Stimulated activated CD4-positive, alpha-beta T cell treated with anti-CD3 and anti-CD28 coated beads, Interleukin-12 subunit alpha, Interleukin-12 subunit beta, amount 100 ng/mL, for 4 hours (primary cell): ENCODE data around the gene DOCK9.

ENCODE experiments used
- DNase-seq: peaks from one replicate; pipeline ENCODE4 v3.0.0-alpha.2; 2020

The DOCK9 gene

GRCh38 chr13:98842070-98842469, 135.8 kb downstream of the DOCK9 start:
- no peak for DNase-seq

- peak; percentile 42 for DNase-seq
Measured at GRCh38 chr13:98839856-98840769, 137.8 kb downstream of the DOCK9 start.

DNA sequence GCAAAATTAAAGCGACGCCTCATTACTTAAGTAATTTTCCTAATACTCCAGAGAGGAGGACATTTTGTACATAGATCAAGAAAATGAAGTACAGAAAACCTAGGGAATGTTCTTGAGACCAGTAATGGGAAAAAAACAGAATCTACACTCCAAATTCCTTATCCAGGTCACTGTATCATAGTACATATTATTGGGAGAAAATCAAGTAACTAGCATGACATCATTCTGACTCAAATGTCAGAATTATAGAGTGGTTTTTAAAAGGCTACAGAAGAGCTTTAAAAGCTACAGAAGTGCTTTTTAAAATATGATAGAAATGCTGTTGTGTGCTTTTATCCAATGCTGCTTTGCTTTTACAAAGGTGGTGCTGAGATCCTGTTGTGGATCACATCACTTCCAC, 139.1 kb downstream of the DOCK9 start:
- DNase-seq = no peak

GRCh38 chr13:98837896-98838295, 140.0 kb downstream of the DOCK9 start:
- DNase-seq = no peak

DNA sequence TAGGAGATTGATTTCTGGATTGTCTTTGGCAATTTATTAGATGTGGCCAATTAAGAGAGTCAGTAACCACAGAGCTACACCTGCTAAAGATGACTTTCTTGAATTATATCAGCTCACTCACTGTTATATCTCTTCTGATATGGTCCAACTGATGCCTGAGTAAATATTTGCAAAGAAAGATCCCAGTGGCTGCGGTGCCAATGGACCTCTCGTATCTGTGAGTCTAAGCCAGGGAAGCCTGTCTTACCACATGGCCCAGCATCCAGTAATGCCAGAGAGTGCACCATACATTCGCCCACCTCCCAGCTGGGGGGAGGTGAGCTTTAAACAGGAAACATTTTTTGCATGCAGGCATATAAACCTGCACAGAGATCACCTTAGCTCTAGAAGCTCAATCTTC, 142.7 kb downstream of the DOCK9 start:
- no peak for DNase-seq

- no peak for DNase-seq
Measured at GRCh38 chr13:98834254-98834960, 143.5 kb downstream of the DOCK9 start.

DNA sequence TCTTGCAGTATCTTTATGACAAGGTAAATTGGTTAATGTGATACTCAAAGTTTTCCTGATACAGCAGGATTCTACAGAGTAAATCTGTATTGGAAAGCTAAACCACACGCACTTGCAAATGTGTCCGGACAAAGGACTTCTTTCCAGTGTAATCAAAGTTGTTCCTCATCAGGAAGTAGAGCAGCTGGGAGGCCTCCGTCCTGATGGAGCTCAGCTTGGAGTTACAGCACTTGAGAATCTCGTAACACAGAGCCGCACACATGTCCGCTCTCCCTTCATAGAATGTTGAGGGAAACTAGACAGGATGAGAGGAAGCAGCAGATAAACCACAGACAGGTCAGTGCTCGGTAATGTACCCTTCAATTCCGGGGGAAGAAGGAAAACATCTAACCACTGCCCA, 146.6 kb downstream of the DOCK9 start:
- DNase-seq = no peak

GRCh38 chr13:98829541-98829940, 148.3 kb downstream of the DOCK9 start:
- no peak for DNase-seq

- DNase-seq = no peak
Measured at GRCh38 chr13:98828614-98829013, 149.2 kb downstream of the DOCK9 start.

GRCh38 chr13:98827449-98827848, 150.4 kb downstream of the DOCK9 start:
- DNase-seq = no peak

DNA sequence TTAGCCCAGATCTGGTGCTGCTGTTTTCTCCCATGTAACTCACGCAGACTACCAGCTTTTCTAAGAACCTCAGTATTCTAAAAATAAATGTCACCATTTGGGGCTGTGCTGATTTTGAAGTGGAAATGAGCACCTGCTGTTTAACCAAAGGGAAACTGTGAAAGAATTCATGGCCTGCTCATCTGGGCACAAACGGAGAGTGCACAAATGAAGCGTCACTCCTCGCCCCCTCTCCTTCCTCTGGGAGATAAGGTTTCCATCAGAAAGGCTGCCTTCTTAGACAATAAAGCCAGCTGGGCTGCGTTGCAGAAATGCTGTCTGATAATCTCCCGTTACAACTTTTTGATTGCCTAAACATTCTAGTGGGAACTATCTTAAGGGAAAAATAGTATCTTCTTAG, 151.7 kb downstream of the DOCK9 start:
- DNase-seq = no peak

- DNase-seq = no peak
Measured at GRCh38 chr13:98825659-98826058, 152.2 kb downstream of the DOCK9 start.

DNA sequence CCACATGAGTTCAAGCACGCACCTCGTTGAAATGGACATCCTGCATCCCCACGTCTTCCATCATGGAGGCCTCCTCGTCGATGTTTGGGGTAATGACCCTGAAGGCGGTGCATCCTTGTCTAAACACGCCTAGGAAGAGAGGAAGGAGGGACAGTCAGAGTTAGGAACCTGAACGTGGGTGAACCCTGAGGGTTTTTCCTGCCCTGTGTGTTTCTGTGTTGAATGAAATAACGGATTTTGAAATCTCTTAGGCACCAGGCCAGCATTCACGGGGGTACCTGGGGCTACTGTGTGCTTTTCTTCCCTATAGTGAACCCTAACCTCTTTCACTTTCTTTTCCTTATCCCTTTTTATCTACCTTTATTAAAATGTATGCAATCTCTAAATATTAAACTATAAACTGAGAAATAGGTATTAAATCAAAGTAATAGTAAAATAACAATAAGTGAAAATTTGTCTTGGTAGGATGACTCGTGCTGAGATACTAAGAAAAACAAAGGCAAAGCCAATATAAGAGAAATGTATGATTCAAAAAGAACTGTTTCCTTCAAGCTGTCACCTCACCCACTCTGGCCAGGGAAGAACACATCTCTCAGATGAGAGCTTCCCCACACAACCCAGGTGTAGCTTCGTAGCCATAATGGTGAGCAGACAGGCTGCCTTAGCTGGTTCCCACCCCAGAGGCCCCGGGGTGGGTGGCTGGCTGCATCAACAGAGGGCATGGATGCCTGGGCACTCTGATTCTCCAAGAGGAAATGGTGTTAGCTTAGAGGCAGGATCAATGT, 153.3 kb downstream of the DOCK9 start:
- no peak for DNase-seq

DNA sequence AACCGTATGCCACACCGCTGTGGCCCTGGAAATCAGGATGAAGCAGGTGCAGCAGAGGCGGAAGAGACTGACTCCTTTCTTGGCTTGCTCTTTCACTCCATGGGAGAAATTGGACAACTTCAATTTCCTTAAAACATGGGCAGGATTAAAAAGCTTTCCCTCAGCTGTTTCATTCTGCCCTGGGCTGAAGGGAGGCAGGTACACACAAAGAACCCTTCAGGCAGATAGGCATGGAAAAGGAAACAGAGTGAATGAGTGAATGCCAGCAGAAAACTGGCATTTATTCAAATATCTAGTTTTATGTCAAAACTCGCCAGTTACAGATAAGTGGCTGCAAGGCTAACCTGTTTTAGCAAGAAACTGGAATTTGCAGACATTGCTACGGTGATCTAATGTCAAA, 154.4 kb downstream of the DOCK9 start:
- no peak for DNase-seq

- no peak for DNase-seq
Measured at GRCh38 chr13:98822225-98822606, 155.6 kb downstream of the DOCK9 start.

DNA sequence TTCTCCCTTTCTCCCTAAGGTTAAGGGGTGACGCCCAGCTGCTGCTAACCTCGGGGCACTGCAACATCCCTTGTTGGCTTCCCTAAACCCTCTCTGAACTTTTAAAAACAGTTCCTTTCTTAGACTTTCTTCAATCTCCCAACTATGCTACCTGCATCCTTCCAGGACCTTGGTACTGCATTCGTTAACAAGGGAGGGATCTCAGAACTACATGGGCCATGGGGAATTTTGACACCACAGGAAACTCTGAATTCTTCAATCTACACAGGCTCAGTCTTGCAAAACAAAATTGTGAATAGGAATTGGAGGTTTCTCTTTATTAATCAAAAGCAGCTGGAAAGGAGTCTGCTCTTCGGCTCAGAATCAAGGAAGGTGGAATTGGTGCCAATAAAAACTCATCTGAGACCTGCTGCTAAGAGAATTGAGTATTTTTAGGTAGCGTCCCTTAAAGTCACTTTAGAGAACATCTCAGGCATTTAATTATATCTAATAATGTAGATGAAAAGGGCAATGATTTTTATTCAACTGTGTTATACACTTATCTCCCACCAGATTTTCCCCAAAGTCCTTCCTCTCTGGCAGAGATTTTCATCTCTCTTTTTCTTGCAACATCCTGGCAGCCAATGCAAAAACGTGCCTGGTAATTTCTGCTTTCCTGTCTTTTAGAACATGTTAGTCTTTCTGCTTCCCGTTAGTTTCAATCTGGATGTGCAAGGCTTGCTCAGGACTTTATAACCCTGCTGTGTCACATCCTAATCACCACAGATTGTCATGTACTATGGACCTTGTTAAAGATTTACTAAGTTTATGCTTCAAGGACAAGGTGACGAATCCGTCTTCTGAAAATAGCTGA, 156.3 kb downstream of the DOCK9 start:
- DNase-seq = no peak

- DNase-seq = no peak
Measured at GRCh38 chr13:98820744-98821371, 157.0 kb downstream of the DOCK9 start.

- DNase-seq = no peak
Measured at GRCh38 chr13:98820300-98820699, 157.6 kb downstream of the DOCK9 start.

- DNase-seq = no peak
Measured at GRCh38 chr13:98819382-98820010, 158.4 kb downstream of the DOCK9 start.

GRCh38 chr13:98816406-98816805, 161.5 kb downstream of the DOCK9 start:
- no peak for DNase-seq

DNA sequence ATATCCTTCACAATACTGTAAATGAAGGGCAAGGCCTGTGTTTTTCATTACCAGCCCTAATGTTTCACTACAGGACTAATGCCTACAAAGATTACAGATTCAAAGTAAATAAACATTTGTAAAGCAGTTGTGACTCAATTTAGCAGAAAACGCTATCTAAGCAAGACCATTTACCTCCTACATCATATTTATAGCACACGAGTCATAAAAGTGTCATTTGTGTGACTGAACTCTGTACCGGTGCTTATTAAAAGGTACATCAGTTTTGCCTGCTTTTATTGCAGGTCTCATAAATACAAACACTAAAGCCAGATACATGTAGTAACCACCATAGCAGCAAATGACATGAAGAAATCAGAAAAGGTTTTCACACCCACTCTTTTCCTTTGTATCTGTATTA, 163.9 kb downstream of the DOCK9 start:
- no peak for DNase-seq
